Coronary artery (tissue), 2 donors: ENCODE data around the gene EIF3L.

Source experiments
- DNase-seq: peaks from one replicate; pipeline ENCODE4 v3.0.0-alpha.2; 2017; ENCODE audit warnings: low spot score
- H3K27ac ChIP-seq, 2 donors: fragments of 200-600 bp; sonication (generic); one replicate each; pipeline ENCODE4 v1.5.1; 2016 to 2019
- H3K4me3 ChIP-seq: fragments of 200-600 bp; sonication (generic); 2 replicates; pipeline ENCODE4 v1.5.1; 2016; ENCODE audit warnings: mild to moderate bottlenecking, moderate library complexity
- CTCF ChIP-seq: fragments of 200-600 bp; sonication (generic); IDR thresholded peaks from one replicate; pipeline ENCODE4 v1.5.1; 2019; ENCODE audit warnings: antibody characterized with exemption

EIF3L gene

GRCh38 chr22:37924386-37925065, 75.3 kb downstream of the EIF3L start:
- DNase-seq = no peak
- no peak for TF ChIP-seq CTCF
- H3K27ac ChIP-seq = no peak overlapping the region
- no peak overlapping the region for H3K4me3 ChIP-seq

GRCh38 chr22:37925330-37925729, 76.1 kb downstream of the EIF3L start:
- DNase-seq = no peak
- Histone ChIP-seq H3K27ac (no peak overlapping the region), H3K4me3 (no peak overlapping the region)
- TF ChIP-seq CTCF = no peak

- H3K27ac ChIP-seq = no peak overlapping the region
- no peak for DNase-seq
- TF ChIP-seq CTCF = no peak
- H3K4me3 ChIP-seq = no peak overlapping the region
These were observed 76.5 kb downstream of the EIF3L start for GRCh38 chr22:37925767-37926166.

GRCh38 chr22:37926358-37926757, 77.1 kb downstream of the EIF3L start:
- no peak overlapping the region for H3K4me3 ChIP-seq
- H3K27ac ChIP-seq = no peak overlapping the region
- TF ChIP-seq CTCF = no peak
- DNase-seq = no peak

GRCh38 chr22:37926771-37927636, 77.8 kb downstream of the EIF3L start:
- H3K27ac ChIP-seq = no peak overlapping the region
- H3K4me3 ChIP-seq = no peak overlapping the region
- no peak for DNase-seq
- no peak for TF ChIP-seq CTCF

GRCh38 chr22:37927637-37927936, 78.4 kb downstream of the EIF3L start:
- no peak for DNase-seq
- Histone ChIP-seq H3K4me3 (no peak overlapping the region), H3K27ac (no peak overlapping the region)
- TF ChIP-seq CTCF = no peak

- Histone ChIP-seq H3K4me3 (no peak overlapping the region), H3K27ac (no peak overlapping the region)
- TF ChIP-seq CTCF = no peak
- DNase-seq = no peak
These were observed 80.2 kb downstream of the EIF3L start for GRCh38 chr22:37929390-37929789.
